Small intestine (tissue), 7 donors: ENCODE results near the gene TMEM98. TPM values are rescaled to one million over a fixed set of nuclear protein-coding genes. Genes with fewer than 3 reads are reported as not detected.
A peak's percentile ranks its signal among the peaks of the same experiment; 100 is the strongest.

Experiments used
- DNase-seq, 2 donors: peaks; one replicate each; pipeline versions ENCODE4 v3.0.0 to v3.0.0-alpha.2; 2013
- FAIRE-seq: peaks from 2 replicates; lab custom pipeline; 2012; peaks lifted over from hg19 to GRCh38; lab: Jason Lieb, UNC
- H3K27ac ChIP-seq, 3 donors: one replicate each; pipeline ENCODE4 v1.5.1; 2013; ENCODE audit warnings: low read length in 2 of 3, mild to moderate bottlenecking in 2 of 3, control low read depth in 1 of 3, inconsistent platforms in 1 of 3, low read depth in 1 of 3, moderate library complexity in 1 of 3
- H3K27me3 ChIP-seq, 3 donors: one replicate each; pipeline ENCODE4 v1.6.1; 2013; ENCODE audit warnings: low read length in 3 of 3, inconsistent platforms in 1 of 3; ENCODE audit not compliant: control insufficient read depth in 3 of 3, insufficient read depth in 3 of 3
- H3K36me3 ChIP-seq, 3 donors: one replicate each; pipeline ENCODE4 v1.6.1; 2013; ENCODE audit warnings: low read length in 3 of 3, inconsistent platforms in 1 of 3, low read depth in 1 of 3, mild to moderate bottlenecking in 1 of 3, moderate library complexity in 1 of 3; ENCODE audit not compliant: control insufficient read depth in 3 of 3, insufficient read depth in 2 of 3
- H3K4me1 ChIP-seq, 3 donors: one replicate each; pipeline ENCODE4 v1.6.1; 2013; ENCODE audit warnings: low read length in 2 of 3, inconsistent platforms in 1 of 3, low read depth in 1 of 3, mild to moderate bottlenecking in 1 of 3, moderate library complexity in 1 of 3; ENCODE audit not compliant: control insufficient read depth in 3 of 3, insufficient read depth in 2 of 3
- H3K4me3 ChIP-seq, 3 donors: one replicate each; pipeline ENCODE4 v1.5.1; 2013; ENCODE audit warnings: low read length in 3 of 3, control low read depth in 1 of 3, inconsistent platforms in 1 of 3, low read depth in 1 of 3, mild to moderate bottlenecking in 1 of 3, moderate library complexity in 1 of 3
- H3K9me3 ChIP-seq, 2 donors: one replicate each; pipeline ENCODE4 v1.6.1; 2013; ENCODE audit warnings: low read depth in 1 of 2, low read length in 1 of 2; ENCODE audit not compliant: control insufficient read depth in 2 of 2, insufficient read depth in 1 of 2
- WGBS, 3 donors: extraction: QIAGEN DNeasy Blood & Tissue Kit; methylation state at CpG; one replicate each; pipeline ENCODE4 v1.1.7; 2013; 5-methylcytosine and 5-hydroxymethylcytosine counted together
- polyA plus RNA-seq, 4 donors: library from polyadenylated mRNA; stranded (reverse) in 3 of 4; unstranded in 1 of 4; fragments of 200-250 nt in 3 of 4; fragments of 120-200 nt in 1 of 4; gene quantifications; one replicate each; pipeline versions ENCODE4 v1.2.1 to v1.2.3, GENCODE V29; 2013
- donor health status: healthy with polysubstance abuse.
- donor health status: control.
- donor health status: control.
- donor health status: Bipolar disorder and iron deficiency.
- donor health status: healthy.

The TMEM98 gene
- polyA plus RNA-seq, 4 donors = 52.8 to 203 (median 78.5) TPM

DNA sequence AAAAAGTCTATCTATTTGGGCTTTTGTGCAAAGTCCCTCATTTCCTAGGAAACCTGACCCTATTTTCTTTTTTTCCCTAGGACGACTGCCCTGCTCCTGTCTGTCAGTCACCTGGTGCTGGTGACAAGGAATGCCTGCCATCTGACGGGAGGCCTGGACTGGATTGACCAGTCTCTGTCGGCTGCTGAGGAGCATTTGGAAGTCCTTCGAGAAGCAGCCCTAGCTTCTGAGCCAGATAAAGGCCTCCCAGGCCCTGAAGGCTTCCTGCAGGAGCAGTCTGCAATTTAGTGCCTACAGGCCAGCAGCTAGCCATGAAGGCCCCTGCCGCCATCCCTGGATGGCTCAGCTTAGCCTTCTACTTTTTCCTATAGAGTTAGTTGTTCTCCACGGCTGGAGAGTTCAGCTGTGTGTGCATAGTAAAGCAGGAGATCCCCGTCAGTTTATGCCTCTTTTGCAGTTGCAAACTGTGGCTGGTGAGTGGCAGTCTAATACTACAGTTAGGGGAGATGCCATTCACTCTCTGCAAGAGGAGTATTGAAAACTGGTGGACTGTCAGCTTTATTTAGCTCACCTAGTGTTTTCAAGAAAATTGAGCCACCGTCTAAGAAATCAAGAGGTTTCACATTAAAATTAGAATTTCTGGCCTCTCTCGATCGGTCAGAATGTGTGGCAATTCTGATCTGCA lies 12.9 kb downstream of the TMEM98 start:
- Histone ChIP-seq H3K36me3 (peaks cover 0 to 59% (median 0%) of the 10 kb centered on the region in 3 donors), H3K4me3 (no peak overlapping the region), H3K27ac (no peak overlapping the region), H3K27me3 (no peaks in the 10 kb centered on the region), H3K4me1 (peaks cover 0 to 44% (median 2%) of the 10 kb centered on the region in 3 donors), H3K9me3 (no peaks in the 10 kb centered on the region)
- DNase-seq (peak in 1 of 2 donors; percentile 39), FAIRE-seq (no peak)
- 75 to 84% (median 82%) methylated on average over 10 of the region's 10 CpGs for WGBS, 3 donors

- DNase-seq (no peak), FAIRE-seq (no peak)
- H3K27me3 ChIP-seq = no peaks in the 10 kb centered on the region
- no peak overlapping the region for H3K27ac ChIP-seq
- WGBS, 3 donors = 88 to 93% (median 91%) methylated on average over 8 of the region's 8 CpGs
- no peaks in the 10 kb centered on the region for H3K9me3 ChIP-seq
- H3K4me1 ChIP-seq = peaks cover 0 to 42% (median 4%) of the 10 kb centered on the region in 3 donors
- H3K36me3 ChIP-seq = peaks cover 0 to 52% (median 0%) of the 10 kb centered on the region in 3 donors
- no peak overlapping the region for H3K4me3 ChIP-seq
These were observed 13.6 kb downstream of the TMEM98 start for GRCh38 chr17:32941419-32942032.

GRCh38 chr17:32943206-32943605 lies 15.3 kb downstream of the TMEM98 start:
- H3K4me3 ChIP-seq = no peak overlapping the region
- peak overlapping the region in 2 of 3 donors; percentile 24 to 81 for H3K27ac ChIP-seq
- no peak for DNase-seq
- peaks cover 0 to 42% (median 4%) of the 10 kb centered on the region in 3 donors for H3K4me1 ChIP-seq
- H3K36me3 ChIP-seq = peaks cover 0 to 35% (median 0%) of the 10 kb centered on the region in 3 donors
- no peak for FAIRE-seq
- no peaks in the 10 kb centered on the region for H3K9me3 ChIP-seq
- 11 to 32% (median 27%) methylated on average over 2 of the region's 2 CpGs for WGBS, 3 donors
- no peaks in the 10 kb centered on the region for H3K27me3 ChIP-seq

DNA sequence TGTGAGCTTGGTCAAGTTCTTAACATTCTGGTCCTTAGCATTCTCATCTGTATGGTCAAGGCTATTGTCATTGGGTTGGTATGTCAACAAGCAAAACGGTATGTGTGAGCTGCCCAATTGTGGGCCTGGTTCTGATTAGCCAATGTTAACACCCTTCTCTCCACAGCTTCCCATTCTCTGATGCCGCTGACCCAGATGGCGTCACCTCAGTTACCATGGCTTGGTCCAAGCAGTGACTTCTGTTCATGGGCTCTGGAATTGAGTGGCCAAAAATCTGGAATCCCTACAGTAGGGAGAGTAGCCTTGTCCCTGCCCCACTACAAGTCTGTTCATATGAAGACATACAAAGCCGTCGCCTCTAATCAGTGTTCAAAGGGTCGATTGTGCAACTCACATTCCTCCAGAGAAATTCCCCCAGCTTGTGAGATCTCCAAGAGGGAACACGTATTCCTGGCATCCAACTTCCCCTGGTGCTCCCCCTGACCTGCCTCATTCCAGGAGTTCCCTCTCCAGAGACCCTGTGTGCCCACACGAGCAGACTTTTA lies 15.8 kb downstream of the TMEM98 start:
- H3K27ac ChIP-seq = peak overlapping the region in 2 of 3 donors; percentile 34 to 81
- WGBS, 3 donors = 25 to 49% (median 36%) methylated on average over 8 of the region's 8 CpGs
- no peaks in the 10 kb centered on the region for H3K27me3 ChIP-seq
- H3K36me3 ChIP-seq = peaks cover 0 to 34% (median 0%) of the 10 kb centered on the region in 3 donors
- H3K9me3 ChIP-seq = no peaks in the 10 kb centered on the region
- H3K4me1 ChIP-seq = peaks cover 0 to 42% (median 4%) of the 10 kb centered on the region in 3 donors
- FAIRE-seq (no peak), DNase-seq (peak; percentile 89 to 93)
- H3K4me3 ChIP-seq = no peak overlapping the region

DNA sequence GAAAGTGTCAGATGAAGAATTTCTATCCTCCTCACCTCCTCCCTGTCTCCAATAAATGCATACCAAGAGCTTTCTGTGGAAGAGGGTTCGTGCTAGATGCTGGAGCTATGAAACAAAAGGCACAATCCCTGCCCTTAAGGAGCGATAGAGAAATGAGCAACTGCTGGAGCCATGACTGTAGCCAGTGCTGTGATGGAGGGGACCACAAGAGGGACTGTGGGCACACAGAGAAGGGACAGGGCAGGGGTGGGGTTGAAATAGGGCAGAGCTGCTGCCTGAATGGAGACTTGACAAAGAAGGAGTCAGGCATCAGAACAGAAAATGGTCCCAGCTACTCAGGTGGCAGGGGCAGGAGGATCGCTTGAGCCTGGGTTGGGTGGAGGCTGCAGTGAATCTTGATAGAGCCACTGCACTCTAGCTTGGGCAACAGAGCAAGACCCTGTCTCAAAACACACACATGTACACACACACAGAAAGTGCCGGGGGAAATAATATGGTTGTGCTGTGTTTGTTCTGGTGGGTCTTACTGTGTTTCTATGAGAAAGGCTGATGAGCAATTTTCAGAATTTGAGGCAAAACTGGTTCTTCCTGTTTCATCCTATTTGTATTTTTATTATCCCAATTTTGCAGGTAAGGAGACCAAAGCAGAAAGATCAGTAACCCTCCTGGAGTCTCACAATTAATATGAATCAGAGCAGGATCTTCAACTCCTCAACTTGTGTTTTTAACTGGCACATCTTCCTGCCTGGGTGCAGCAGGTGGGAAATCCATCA lies 16.5 kb downstream of the TMEM98 start:
- peaks cover 0 to 42% (median 4%) of the 10 kb centered on the region in 3 donors for H3K4me1 ChIP-seq
- FAIRE-seq (no peak), DNase-seq (no peak)
- no peaks in the 10 kb centered on the region for H3K9me3 ChIP-seq
- peaks cover 0 to 29% (median 0%) of the 10 kb centered on the region in 3 donors for H3K36me3 ChIP-seq
- H3K4me3 ChIP-seq = no peak overlapping the region
- H3K27ac ChIP-seq = peak overlapping the region in 2 of 3 donors; percentile 34 to 81
- H3K27me3 ChIP-seq = no peaks in the 10 kb centered on the region
- 76 to 83% (median 82%) methylated on average over 4 of the region's 4 CpGs for WGBS, 3 donors

GRCh38 chr17:32946375-32947135 lies 18.6 kb downstream of the TMEM98 start:
- H3K4me1 ChIP-seq = peaks cover 0 to 43% (median 4%) of the 10 kb centered on the region in 3 donors
- H3K36me3 ChIP-seq = peaks cover 0 to 14% (median 0%) of the 10 kb centered on the region in 3 donors
- WGBS, 3 donors = 64 to 74% (median 72%) methylated on average over 3 of the region's 3 CpGs
- FAIRE-seq (no peak), DNase-seq (peak in 1 of 2 donors; percentile 76)
- no peaks in the 10 kb centered on the region for H3K27me3 ChIP-seq
- H3K27ac ChIP-seq = peak overlapping the region in 2 of 3 donors; percentile 3 to 13
- no peak overlapping the region for H3K4me3 ChIP-seq
- H3K9me3 ChIP-seq = no peaks in the 10 kb centered on the region

DNA sequence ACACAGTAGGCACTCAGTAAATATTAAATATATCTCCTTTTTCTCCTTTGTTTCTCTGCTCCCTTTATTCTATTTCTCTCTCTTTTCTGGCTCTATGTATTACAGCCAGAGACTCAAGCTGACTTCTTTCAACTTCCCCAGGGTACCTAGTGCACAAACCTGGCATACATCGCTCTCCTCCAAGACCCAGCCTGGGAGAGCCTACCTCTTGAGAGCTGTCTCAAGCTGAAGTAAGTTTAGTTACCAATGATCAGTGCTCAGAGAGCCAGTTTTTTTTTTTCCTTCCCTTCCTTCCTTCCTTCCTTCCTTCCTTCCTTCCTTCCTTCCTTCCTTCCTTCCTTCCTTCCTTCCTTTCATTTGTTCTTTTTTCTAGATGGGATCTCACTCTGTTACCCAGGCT lies 19.8 kb downstream of the TMEM98 start:
- no peak for DNase-seq
- Histone ChIP-seq H3K9me3 (no peaks in the 10 kb centered on the region), H3K36me3 (peaks cover 0 to 5% (median 0%) of the 10 kb centered on the region in 3 donors), H3K4me3 (no peak overlapping the region), H3K4me1 (peaks cover 0 to 54% (median 6%) of the 10 kb centered on the region in 3 donors), H3K27me3 (no peaks in the 10 kb centered on the region), H3K27ac (no peak overlapping the region)
- FAIRE-seq = no peak
- WGBS, 3 donors = 91 to 100% (median 93%) methylated on average over 1 of the region's 1 CpG
